HCT116 (cell line): ENCODE data around the gene TMEM178A. TPM values are rescaled to one million over a fixed set of nuclear protein-coding genes. Genes with fewer than 3 reads are reported as not detected.

ENCODE experiments used
- ATAC-seq: fragments of 200-7000 bp; cut with Tn5 transposase; 2 replicates; pipeline ENCODE4 v1.9.1; 2020; ENCODE audit warnings: mild to moderate bottlenecking, moderate library complexity
- BruUV-seq: library from RNA; stranded (reverse); fragments of 400-500 nt; replicated peaks from 2 replicates; lab custom pipeline; 2021; lab: Mats Ljungman, UMichigan
- CTCF ChIA-PET: fragments of 300-600 bp; sonication (Branson Sonifier 250); formaldehyde crosslinking; loops from one replicate; lab custom pipeline; 2021; ENCODE audit warnings: antibody characterized with exemption; lab: Charles Lee
- POLR2A ChIA-PET: fragments of 300-600, 350-600 bp; sonication (Branson Sonifier 250); formaldehyde crosslinking; loops from one replicate; lab custom pipeline; 2021; ENCODE audit warnings: antibody characterized with exemption; lab: Charles Lee
- RAD21 ChIA-PET, 2 experiments: fragments of 300-600 bp; sonication (Branson Sonifier 250); formaldehyde crosslinking; loops; one replicate each; lab custom pipeline; 2023; ENCODE audit warnings: low total read pairs in 2 of 2; ENCODE audit not compliant: uncharacterized antibody in 2 of 2, unreplicated experiment in 2 of 2, low non-redundant PET in 1 of 2; lab: Charles Lee
- DNase-seq: peaks from one replicate; pipeline ENCODE4 v3.0.0-alpha.2; 2010; ENCODE audit warnings: low read depth, low spot score
- H2AFZ ChIP-seq: fragments of 200-600 bp; shearing (Covaris generic), sonication (generic); 2 replicates; pipeline ENCODE4 v1.6.1; 2017; ENCODE audit warnings: low read depth, mixed run types, mixed read lengths, antibody characterized with exemption, low read length; ENCODE audit not compliant: poor library complexity, severe bottlenecking
- H3K27ac ChIP-seq: 2 replicates; pipeline ENCODE4 v1.5.1; 2012; ENCODE audit warnings: low read depth, low read length
- H3K27me3 ChIP-seq: fragments of 200-600 bp; sonication (generic); 2 replicates; pipeline ENCODE4 v1.6.1; 2016; ENCODE audit warnings: mixed run types, low read length, mixed read lengths; ENCODE audit not compliant: insufficient read depth
- H3K36me3 ChIP-seq, 2 experiments: fragments of 200-500 bp in 1 of 2; fragments of 200-600 bp in 1 of 2; sonication (Bioruptor generic) in 1 of 2; sonication (generic) in 1 of 2; 2 replicates each; pipeline versions ENCODE4 v1.5.1 to v1.6.1; 2014 to 2016; ENCODE audit warnings: low read length in 2 of 2, inconsistent platforms in 1 of 2, mixed read lengths in 1 of 2, mixed run types in 1 of 2; ENCODE audit not compliant: insufficient read depth in 2 of 2, control insufficient read depth in 1 of 2
- H3K4me1 ChIP-seq, 2 experiments: fragments of 200-600 bp in 1 of 2; sonication (generic) in 1 of 2; 2 replicates each; pipeline versions ENCODE4 v1.5.1 to v1.6.1; 2012 to 2017; ENCODE audit warnings: low read length in 2 of 2, inconsistent platforms in 1 of 2, mild to moderate bottlenecking in 1 of 2, mixed read lengths in 1 of 2, mixed run types in 1 of 2, moderate library complexity in 1 of 2; ENCODE audit not compliant: insufficient read depth in 2 of 2, control insufficient read depth in 1 of 2
- H3K4me2 ChIP-seq: fragments of 200-600 bp; sonication (generic); 2 replicates; pipeline ENCODE4 v1.6.1; 2017; ENCODE audit warnings: mixed run types, low read length, mixed read lengths
- H3K4me3 ChIP-seq, 2 experiments: fragments of 200-600 bp in 1 of 2; sonication (generic) in 1 of 2; replicated peaks in 1 of 2; 2 replicates each; pipeline ENCODE4 v1.5.1; 2011 to 2016; ENCODE audit warnings: low read length in 2 of 2, control low read depth in 1 of 2, low read depth in 1 of 2, mild to moderate bottlenecking in 1 of 2, mixed read lengths in 1 of 2, mixed run types in 1 of 2
- H3K79me2 ChIP-seq: fragments of 200-600 bp; sonication (generic); 2 replicates; pipeline ENCODE4 v1.6.1; 2017; ENCODE audit warnings: mild to moderate bottlenecking, mixed run types, low read length, moderate library complexity, mixed read lengths; ENCODE audit not compliant: insufficient read depth
- H3K9ac ChIP-seq: fragments of 200-600 bp; sonication (generic); 2 replicates; pipeline ENCODE4 v1.6.1; 2016; ENCODE audit warnings: low read length, mixed read lengths
- H3K9me2 ChIP-seq: fragments of 200-600 bp; sonication (generic), shearing (Covaris generic); 2 replicates; pipeline ENCODE4 v1.6.1; 2017; ENCODE audit warnings: mixed run types, mild to moderate bottlenecking, moderate library complexity; ENCODE audit not compliant: insufficient read depth
- H3K9me3 ChIP-seq, 2 experiments: fragments of 200-500 bp in 1 of 2; fragments of 200-600 bp in 1 of 2; sonication (Bioruptor generic) in 1 of 2; sonication (generic) in 1 of 2; 2 replicates each; pipeline ENCODE4 v1.6.1; 2014 to 2017; ENCODE audit warnings: low read length in 2 of 2, mixed read lengths in 2 of 2, inconsistent platforms in 1 of 2, low read depth in 1 of 2, mild to moderate bottlenecking in 1 of 2, mixed run types in 1 of 2, moderate library complexity in 1 of 2; ENCODE audit not compliant: control insufficient read depth in 1 of 2, insufficient read depth in 1 of 2
- H4K20me1 ChIP-seq: fragments of 200-600 bp; sonication (generic), shearing (Covaris generic); 2 replicates; pipeline ENCODE4 v1.6.1; 2017; ENCODE audit warnings: mixed run types, mild to moderate bottlenecking, moderate library complexity; ENCODE audit not compliant: insufficient read depth
- ATF3 ChIP-seq: IDR thresholded peaks from 2 replicates; pipeline ENCODE4 v1.6.1; 2012
- CTCF ChIP-seq, 3 experiments: fragments of 200-600 bp in 1 of 3; sonication (generic) in 1 of 3; IDR thresholded peaks in 2 of 3; conservative IDR thresholded peaks in 1 of 3; 2 replicates each; pipeline ENCODE4 v1.5.1; 2012 to 2017; ENCODE audit warnings: low read depth in 2 of 3, low read length in 2 of 3, antibody characterized with exemption in 1 of 3, borderline replicate concordance in 1 of 3, control low read depth in 1 of 3, mild to moderate bottlenecking in 1 of 3, mixed read lengths in 1 of 3, mixed run types in 1 of 3, moderate library complexity in 1 of 3; ENCODE audit not compliant: insufficient read depth in 1 of 3
- EZH2 ChIP-seq: fragments of 200-600 bp; sonication (generic); IDR thresholded peaks from 2 replicates; pipeline ENCODE4 v1.6.1; 2017; ENCODE audit warnings: antibody characterized with exemption, mixed run types
- RAD21 ChIP-seq: IDR thresholded peaks from 2 replicates; pipeline ENCODE4 v1.6.1; 2012; ENCODE audit warnings: low read depth, mild to moderate bottlenecking
- SIN3A ChIP-seq: IDR thresholded peaks from 2 replicates; pipeline ENCODE4 v1.6.1; 2012; ENCODE audit warnings: low read depth
- SP1 ChIP-seq: IDR thresholded peaks from 2 replicates; pipeline ENCODE4 v1.6.1; 2012; ENCODE audit warnings: low read depth
- TCF7L2 ChIP-seq: IDR thresholded peaks from 2 replicates; pipeline ENCODE4 v1.7.0; 2011; ENCODE audit warnings: borderline replicate concordance, inconsistent platforms; ENCODE audit not compliant: insufficient read depth, insufficient read length; ENCODE audit errors: extremely low read depth
- ZFX ChIP-seq: fragments of 450-650 bp; IDR thresholded peaks from 2 replicates; pipeline ENCODE4 v1.6.1; 2017
- intact Hi-C: fragments of 100-400 bp; cut with micrococcal nuclease; formaldehyde crosslinking; loops from 2 replicates; pipeline ENCODE4 v1.10.0; 2022
- total RNA-seq: library from RNA; stranded (reverse); gene quantifications from one replicate; pipeline ENCODE4 v1.2.1, GENCODE V29; 2021; ENCODE audit not compliant: unreplicated experiment

The TMEM178A gene
- total RNA-seq, 1 experiment from 2014 or later, result 1.3 TPM

- Histone ChIP-seq H3K9ac (no peak overlapping the region), H3K4me1 (no peaks in the 10 kb centered on the region), H2AFZ (no peak overlapping the region), H3K4me3 (no peak overlapping the region), H3K36me3 (no peaks in the 10 kb centered on the region), H4K20me1 (no peaks in the 10 kb centered on the region), H3K9me2 (no peaks in the 10 kb centered on the region), H3K27ac (no peak overlapping the region), H3K27me3 (no peaks in the 10 kb centered on the region), H3K4me2 (no peak overlapping the region), H3K9me3 (no peaks in the 10 kb centered on the region), H3K79me2 (no peaks in the 10 kb centered on the region)
- ATAC-seq, result no peak
- ChIA-PET POLR2A (no interaction called here), CTCF (interaction anchor here (0.9 to 3.2 kb wide), 3 partner anchors 8 to 749 kb away, joined by 3 to 20 read pairs (median 4); no protein-coding TSS in a partner anchor), RAD21 (interaction anchor here in 1 of 2 experiments (1.0 kb wide), 1 partner anchor 316 kb away, joined by 3 read pairs; no protein-coding TSS in a partner anchor)
- no TSS peak for BruUV-seq
- intact Hi-C loops, result loop anchor here (10.0 kb wide), 1 partner anchor 181 kb away; no protein-coding TSS in a partner anchor
- TF ChIP-seq EZH2, result no peak
- TF ChIP-seq ATF3, result no peak
- TF ChIP-seq ZFX, result no peak
- TF ChIP-seq SP1, result no peak
- TF ChIP-seq SIN3A, result no peak
- TF ChIP-seq CTCF (IDR thresholded peaks at IDR 0.05 in 2 of 3, conservative IDR thresholded peaks at IDR 0.05 in 1 of 3; ENCODE audit: borderline replicate concordance in 1 of 3, insufficient read depth in 1 of 3, low read depth in 2 of 3, low read length in 2 of 3), result no peak
- no peak for DNase-seq
Measured at GRCh38 chr2:39696101-39696553, 30.4 kb downstream of the TMEM178A start.

- no peak overlapping the region for H3K27ac ChIP-seq
- DNase-seq (no peak), ATAC-seq (peak; percentile 60; the same call in 1 of the 2 replicates)
- no peaks in the 10 kb centered on the region for H3K9me2 ChIP-seq
- H3K4me3 ChIP-seq, result no peak overlapping the region
- TF ChIP-seq RAD21 (peak; percentile 58), CTCF (IDR thresholded peaks at IDR 0.05 in 2 of 3, conservative IDR thresholded peaks at IDR 0.05 in 1 of 3; ENCODE audit: borderline replicate concordance in 1 of 3, insufficient read depth in 1 of 3, low read depth in 2 of 3, low read length in 2 of 3) (peak; percentile 11 to 32 (median 23); a peak in 3 of 6 replicates), TCF7L2 (no peak)
- no peak overlapping the region for H3K9ac ChIP-seq
- H3K36me3 ChIP-seq, result no peaks in the 10 kb centered on the region
- no TSS peak for BruUV-seq
- no peaks in the 10 kb centered on the region for H4K20me1 ChIP-seq
- H3K4me1 ChIP-seq, result no peaks in the 10 kb centered on the region
- RAD21 ChIA-PET, result interaction anchor here in 1 of 2 experiments (1.0 kb wide), 1 partner anchor 317 kb away, joined by 3 read pairs; no protein-coding TSS in a partner anchor
- H2AFZ ChIP-seq, result no peak overlapping the region
- no peaks in the 10 kb centered on the region for H3K9me3 ChIP-seq
- no peak overlapping the region for H3K4me2 ChIP-seq
- no peaks in the 10 kb centered on the region for H3K27me3 ChIP-seq
- no peaks in the 10 kb centered on the region for H3K79me2 ChIP-seq
- POLR2A ChIA-PET, result no interaction called here
- CTCF ChIA-PET, result interaction anchor here (0.9 to 3.2 kb wide), 3 partner anchors 9 to 749 kb away, joined by 3 to 20 read pairs (median 4); no protein-coding TSS in a partner anchor
- intact Hi-C loops, result loop anchor here (10.0 kb wide), 1 partner anchor 182 kb away; no protein-coding TSS in a partner anchor
Measured at GRCh38 chr2:39696838-39697237, 31.1 kb downstream of the TMEM178A start.
